ENCODE data around the gene PRR19. TPM values are rescaled to one million over a fixed set of nuclear protein-coding genes. Genes with fewer than 3 reads are reported as not detected.
A peak's percentile ranks its signal among the peaks of the same experiment; 100 is the strongest.
"Not testable (repeated sequence)": the region's sequence is repeated elsewhere in the genome, so short reads cannot be mapped to it uniquely, and the experiment has no call there.

PRR19 gene
- total RNA-seq, 1 donor from 2014 or later, result 0.13 TPM

- DNase-seq (ENCODE audit: low read depth in 2 of 2), result peak; percentile 98 to 99
Measured at GRCh38 chr19:42325308-42325895, 23.5 kb downstream of the PRR19 start, which contains the start of gene MEGF8. MEGF8 (plus strand) TSS chr19:42325635; CDS start chr19:42326244, 609 bp downstream.

GRCh38 chr19:42325896-42326771 lies 24.2 kb downstream of the PRR19 start:
- no peak for DNase-seq (ENCODE audit: low read depth in 2 of 2)

GRCh38 chr19:42326969-42327368 lies 25.0 kb downstream of the PRR19 start:
- no peak for DNase-seq (ENCODE audit: low read depth in 2 of 2)

- no peak for DNase-seq (ENCODE audit: low read depth in 2 of 2)
Measured at GRCh38 chr19:42327381-42327780, 25.4 kb downstream of the PRR19 start.

- no peak for DNase-seq (ENCODE audit: low read depth in 2 of 2)
Measured at GRCh38 chr19:42328106-42328505, 26.2 kb downstream of the PRR19 start.

- no peak for DNase-seq (ENCODE audit: low read depth in 2 of 2)
Measured at GRCh38 chr19:42328854-42329253, 26.9 kb downstream of the PRR19 start.

- no peak for DNase-seq (ENCODE audit: low read depth in 2 of 2)
Measured at GRCh38 chr19:42330241-42330711, 28.3 kb downstream of the PRR19 start.

GRCh38 chr19:42331333-42331732 lies 29.4 kb downstream of the PRR19 start:
- DNase-seq (ENCODE audit: low read depth in 2 of 2), result not testable (repeated sequence)

- no peak for DNase-seq (ENCODE audit: low read depth in 2 of 2)
Measured at GRCh38 chr19:42332059-42332458, 30.1 kb downstream of the PRR19 start.

GRCh38 chr19:42333018-42333417 lies 31.1 kb downstream of the PRR19 start:
- DNase-seq (ENCODE audit: low read depth in 2 of 2), result no peak

- DNase-seq (ENCODE audit: low read depth in 2 of 2), result no peak
Measured at GRCh38 chr19:42333975-42334696, 32.2 kb downstream of the PRR19 start.

- DNase-seq (ENCODE audit: low read depth in 2 of 2), result no peak
Measured at GRCh38 chr19:42334697-42335373, 32.9 kb downstream of the PRR19 start.

- no peak for DNase-seq (ENCODE audit: low read depth in 2 of 2)
Measured at GRCh38 chr19:42335374-42335936, 33.5 kb downstream of the PRR19 start.

- no peak for DNase-seq (ENCODE audit: low read depth in 2 of 2)
Measured at GRCh38 chr19:42335971-42336370, 34.0 kb downstream of the PRR19 start.

- DNase-seq (ENCODE audit: low read depth in 2 of 2), result not testable (repeated sequence)
Measured at GRCh38 chr19:42339126-42339860, 37.4 kb downstream of the PRR19 start.

- DNase-seq (ENCODE audit: low read depth in 2 of 2), result not testable (repeated sequence)
Measured at GRCh38 chr19:42339922-42340321, 38.0 kb downstream of the PRR19 start.

- DNase-seq (ENCODE audit: low read depth in 2 of 2), result no peak
Measured at GRCh38 chr19:42343344-42344110, 41.6 kb downstream of the PRR19 start.

GRCh38 chr19:42344336-42344893 lies 42.5 kb downstream of the PRR19 start:
- DNase-seq (ENCODE audit: low read depth in 2 of 2), result no peak

GRCh38 chr19:42345191-42345812 lies 43.4 kb downstream of the PRR19 start:
- DNase-seq (ENCODE audit: low read depth in 2 of 2), result no peak

All from dermis microvascular lymphatic vessel endothelial cell (primary cell).